Stimulated activated CD4-positive, alpha-beta T cell treated with anti-CD3 and anti-CD28 coated beads, Interleukin-4, amount 100 ng/mL, for 4 hours (primary cell): Measurements from ENCODE around the gene GPC5.
"Not testable (repeated sequence)": the region's sequence is repeated elsewhere in the genome, so short reads cannot be mapped to it uniquely, and the experiment has no call there.

Source experiments
- DNase-seq, 2 experiments: peaks; one replicate each; pipeline ENCODE4 v3.0.0-alpha.2; 2020

GPC5 gene

GRCh38 chr13:92694047-92694446 lies 1295.6 kb downstream of the GPC5 start:
- DNase-seq: no peak

- not testable (repeated sequence) for DNase-seq
These were observed 1297.4 kb downstream of the GPC5 start for GRCh38 chr13:92695827-92696226.

GRCh38 chr13:92716749-92717148 lies 1318.3 kb downstream of the GPC5 start:
- DNase-seq: no peak

GRCh38 chr13:92717857-92718256 lies 1319.4 kb downstream of the GPC5 start:
- DNase-seq: no peak

GRCh38 chr13:92719868-92720267 lies 1321.4 kb downstream of the GPC5 start:
- DNase-seq: no peak

GRCh38 chr13:92721620-92722019 lies 1323.2 kb downstream of the GPC5 start:
- no peak for DNase-seq

GRCh38 chr13:92727118-92727517 lies 1328.7 kb downstream of the GPC5 start:
- DNase-seq: no peak

GRCh38 chr13:92734068-92734467 lies 1335.6 kb downstream of the GPC5 start:
- no peak for DNase-seq

GRCh38 chr13:92734545-92734944 lies 1336.1 kb downstream of the GPC5 start:
- no peak for DNase-seq

GRCh38 chr13:92735909-92736308 lies 1337.5 kb downstream of the GPC5 start:
- no peak for DNase-seq

- DNase-seq: no peak
These were observed 1340.9 kb downstream of the GPC5 start for GRCh38 chr13:92739306-92739818.

GRCh38 chr13:92743992-92744391 lies 1345.6 kb downstream of the GPC5 start:
- no peak for DNase-seq

- no peak for DNase-seq
These were observed 1346.8 kb downstream of the GPC5 start for GRCh38 chr13:92745258-92745657.

- DNase-seq: not testable (repeated sequence)
These were observed 1354.3 kb downstream of the GPC5 start for GRCh38 chr13:92752705-92753104.

GRCh38 chr13:92761710-92762109 lies 1363.3 kb downstream of the GPC5 start:
- DNase-seq: no peak

GRCh38 chr13:92767468-92767867 lies 1369.0 kb downstream of the GPC5 start:
- DNase-seq: no peak

- DNase-seq: no peak
These were observed 1370.2 kb downstream of the GPC5 start for GRCh38 chr13:92768602-92769001.

GRCh38 chr13:92769046-92769445 lies 1370.6 kb downstream of the GPC5 start:
- DNase-seq: no peak

- no peak for DNase-seq
These were observed 1377.2 kb downstream of the GPC5 start for GRCh38 chr13:92775658-92776057.

- DNase-seq: no peak
These were observed 1383.7 kb downstream of the GPC5 start for GRCh38 chr13:92781965-92782690.

- no peak for DNase-seq
These were observed 1404.4 kb downstream of the GPC5 start for GRCh38 chr13:92802776-92803175.

- no peak for DNase-seq
These were observed 1405.9 kb downstream of the GPC5 start for GRCh38 chr13:92804346-92804745.

GRCh38 chr13:92804926-92805325 lies 1406.5 kb downstream of the GPC5 start:
- no peak for DNase-seq

GRCh38 chr13:92805766-92806165 lies 1407.3 kb downstream of the GPC5 start:
- DNase-seq: no peak

GRCh38 chr13:92806215-92806614 lies 1407.8 kb downstream of the GPC5 start:
- DNase-seq: no peak
